Dedifferentiated amniotic fluid mesenchymal stem cell (primary cell): Measurements from ENCODE around the gene ARID3B.

Source experiments
- DNase-seq: peaks from one replicate; pipeline ENCODE4 v3.0.0-alpha.2; 2016; ENCODE audit errors: extremely low spot score

Gene ARID3B

GRCh38 chr15:74642348-74642733, 101.3 kb downstream of the ARID3B start:
- no peak for DNase-seq

- no peak for DNase-seq
These were observed 102.0 kb downstream of the ARID3B start for GRCh38 chr15:74642734-74643664.

- DNase-seq: no peak
These were observed 102.7 kb downstream of the ARID3B start for GRCh38 chr15:74643665-74644204.

- no peak for DNase-seq
These were observed 105.5 kb downstream of the ARID3B start for GRCh38 chr15:74646480-74646879.
